C4-2B (cell line): ENCODE results near the gene STEAP3.

Experiments
- CTCF ChIP-seq: fragments of 450-650 bp; conservative IDR thresholded peaks from 2 replicates; pipeline ENCODE4 v1.5.1; 2017; ENCODE audit warnings: mild to moderate bottlenecking
- ZFX ChIP-seq: fragments of 450-650 bp; IDR thresholded peaks from 2 replicates; pipeline ENCODE4 v1.6.1; 2017

- TF ChIP-seq CTCF, result no peak
- TF ChIP-seq ZFX, result no peak
These were observed 16.2 kb upstream of the STEAP3 start for GRCh38 chr2:119207447-119207846.
